HL-60 (cell line): ENCODE measurements around the gene PAMR1.

ENCODE experiments used
- GABPA ChIP-seq: IDR thresholded peaks from 2 replicates; pipeline ENCODE4 v1.6.1; 2012; ENCODE audit warnings: low read depth
- POLR2AphosphoS5 ChIP-seq: IDR thresholded peaks from 2 replicates; pipeline ENCODE4 v1.6.1; 2012; ENCODE audit warnings: low read depth
- TF ChIP-seq, protein P1 (sequence below): IDR thresholded peaks from one replicate; pipeline ENCODE4 v1.5.1; 2011; ENCODE audit warnings: low read length, control low read depth, inconsistent platforms; ENCODE audit not compliant: insufficient read depth
- TF ChIP-seq, protein P2 (sequence below): IDR thresholded peaks from 2 replicates; pipeline ENCODE4 v1.6.1; 2012; ENCODE audit warnings: low read depth; ENCODE audit not compliant: insufficient replicate concordance

GRCh38 chr11:35558513-35558912 is 33.1 kb upstream of the PAMR1 start:
- TF ChIP-seq POLR2AphosphoS5, result no peak
- TF ChIP-seq, protein P1, sequence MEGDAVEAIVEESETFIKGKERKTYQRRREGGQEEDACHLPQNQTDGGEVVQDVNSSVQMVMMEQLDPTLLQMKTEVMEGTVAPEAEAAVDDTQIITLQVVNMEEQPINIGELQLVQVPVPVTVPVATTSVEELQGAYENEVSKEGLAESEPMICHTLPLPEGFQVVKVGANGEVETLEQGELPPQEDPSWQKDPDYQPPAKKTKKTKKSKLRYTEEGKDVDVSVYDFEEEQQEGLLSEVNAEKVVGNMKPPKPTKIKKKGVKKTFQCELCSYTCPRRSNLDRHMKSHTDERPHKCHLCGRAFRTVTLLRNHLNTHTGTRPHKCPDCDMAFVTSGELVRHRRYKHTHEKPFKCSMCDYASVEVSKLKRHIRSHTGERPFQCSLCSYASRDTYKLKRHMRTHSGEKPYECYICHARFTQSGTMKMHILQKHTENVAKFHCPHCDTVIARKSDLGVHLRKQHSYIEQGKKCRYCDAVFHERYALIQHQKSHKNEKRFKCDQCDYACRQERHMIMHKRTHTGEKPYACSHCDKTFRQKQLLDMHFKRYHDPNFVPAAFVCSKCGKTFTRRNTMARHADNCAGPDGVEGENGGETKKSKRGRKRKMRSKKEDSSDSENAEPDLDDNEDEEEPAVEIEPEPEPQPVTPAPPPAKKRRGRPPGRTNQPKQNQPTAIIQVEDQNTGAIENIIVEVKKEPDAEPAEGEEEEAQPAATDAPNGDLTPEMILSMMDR, result no peak
- TF ChIP-seq, protein P2, sequence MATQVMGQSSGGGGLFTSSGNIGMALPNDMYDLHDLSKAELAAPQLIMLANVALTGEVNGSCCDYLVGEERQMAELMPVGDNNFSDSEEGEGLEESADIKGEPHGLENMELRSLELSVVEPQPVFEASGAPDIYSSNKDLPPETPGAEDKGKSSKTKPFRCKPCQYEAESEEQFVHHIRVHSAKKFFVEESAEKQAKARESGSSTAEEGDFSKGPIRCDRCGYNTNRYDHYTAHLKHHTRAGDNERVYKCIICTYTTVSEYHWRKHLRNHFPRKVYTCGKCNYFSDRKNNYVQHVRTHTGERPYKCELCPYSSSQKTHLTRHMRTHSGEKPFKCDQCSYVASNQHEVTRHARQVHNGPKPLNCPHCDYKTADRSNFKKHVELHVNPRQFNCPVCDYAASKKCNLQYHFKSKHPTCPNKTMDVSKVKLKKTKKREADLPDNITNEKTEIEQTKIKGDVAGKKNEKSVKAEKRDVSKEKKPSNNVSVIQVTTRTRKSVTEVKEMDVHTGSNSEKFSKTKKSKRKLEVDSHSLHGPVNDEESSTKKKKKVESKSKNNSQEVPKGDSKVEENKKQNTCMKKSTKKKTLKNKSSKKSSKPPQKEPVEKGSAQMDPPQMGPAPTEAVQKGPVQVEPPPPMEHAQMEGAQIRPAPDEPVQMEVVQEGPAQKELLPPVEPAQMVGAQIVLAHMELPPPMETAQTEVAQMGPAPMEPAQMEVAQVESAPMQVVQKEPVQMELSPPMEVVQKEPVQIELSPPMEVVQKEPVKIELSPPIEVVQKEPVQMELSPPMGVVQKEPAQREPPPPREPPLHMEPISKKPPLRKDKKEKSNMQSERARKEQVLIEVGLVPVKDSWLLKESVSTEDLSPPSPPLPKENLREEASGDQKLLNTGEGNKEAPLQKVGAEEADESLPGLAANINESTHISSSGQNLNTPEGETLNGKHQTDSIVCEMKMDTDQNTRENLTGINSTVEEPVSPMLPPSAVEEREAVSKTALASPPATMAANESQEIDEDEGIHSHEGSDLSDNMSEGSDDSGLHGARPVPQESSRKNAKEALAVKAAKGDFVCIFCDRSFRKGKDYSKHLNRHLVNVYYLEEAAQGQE, result no peak
- TF ChIP-seq GABPA, result no peak
